Spleen (tissue), 11 donors: ENCODE results near the gene STK39. TPM values are rescaled to one million over a fixed set of nuclear protein-coding genes. Genes with fewer than 3 reads are reported as not detected.
A peak's percentile ranks its signal among the peaks of the same experiment; 100 is the strongest.

Experiments
- DNase-seq: peaks from one replicate; pipeline ENCODE4 v3.0.0-alpha.2; 2020
- H3K27ac ChIP-seq, 8 donors: fragments of 200-600 bp; sonication (generic) in 7 of 8; 1 replicate in 4 of 8; 2 replicates in 4 of 8; pipeline versions ENCODE4 v1.5.0 to v1.8.0; 2016 to 2021; ENCODE audit warnings: inconsistent platforms in 4 of 8, mild to moderate bottlenecking in 4 of 8, moderate library complexity in 1 of 8
- H3K27me3 ChIP-seq, 7 donors: fragments of 200-600 bp; sonication (generic) in 6 of 7; replicated peaks in 1 of 7; 1 replicate in 4 of 7; 2 replicates in 3 of 7; pipeline versions ENCODE4 v1.5.0 to v1.8.0; 2016 to 2021; ENCODE audit warnings: inconsistent platforms in 3 of 7, mild to moderate bottlenecking in 1 of 7
- H3K36me3 ChIP-seq, 6 donors: fragments of 200-600 bp; sonication (generic) in 5 of 6; 1 replicate in 4 of 6; 2 replicates in 2 of 6; pipeline versions ENCODE4 v1.5.0 to v1.8.0; 2016 to 2021; ENCODE audit warnings: inconsistent platforms in 2 of 6
- H3K4me1 ChIP-seq, 6 donors: fragments of 200-600 bp; sonication (generic) in 5 of 6; 1 replicate in 3 of 6; 2 replicates in 3 of 6; pipeline versions ENCODE4 v1.5.0 to v1.8.0; 2016 to 2021; ENCODE audit warnings: inconsistent platforms in 3 of 6
- H3K4me3 ChIP-seq, 8 donors: fragments of 200-600 bp; sonication (generic) in 7 of 8; 1 replicate in 4 of 8; 2 replicates in 4 of 8; pipeline versions ENCODE4 v1.5.0 to v1.8.0; 2016 to 2021; ENCODE audit warnings: inconsistent platforms in 4 of 8, mild to moderate bottlenecking in 4 of 8, moderate library complexity in 2 of 8
- H3K9me3 ChIP-seq, 8 donors: fragments of 200-600 bp; sonication (generic) in 7 of 8; 1 replicate in 4 of 8; 2 replicates in 4 of 8; pipeline versions ENCODE4 v1.5.0 to v1.8.0; 2016 to 2021; ENCODE audit warnings: inconsistent platforms in 4 of 8
- POLR2A ChIP-seq, 3 donors: fragments of 450-650 bp; IDR thresholded peaks; one replicate each; pipeline ENCODE4 v1.5.1; 2017; ENCODE audit warnings: antibody characterized with exemption in 3 of 3, mild to moderate bottlenecking in 1 of 3
- POLR2AphosphoS5 ChIP-seq, 3 donors: sonication (generic); formaldehyde crosslinking; IDR thresholded peaks; one replicate each; pipeline ENCODE4 v1.5.1; 2017; ENCODE audit warnings: antibody characterized with exemption in 3 of 3
- WGBS, 5 donors: extraction: QIAGEN DNeasy Blood & Tissue Kit in 3 of 5; methylation state at CpG; one replicate each; pipeline versions ENCODE4 v1.1.5 to v1.1.7; 2013 to 2018; 5-methylcytosine and 5-hydroxymethylcytosine counted together
- intact Hi-C: fragments of 100-400 bp; cut with DNase I; formaldehyde crosslinking; loops from one replicate; pipeline ENCODE4 v1.15.0; 2023; ENCODE audit warnings: low total_unique reads
- polyA plus RNA-seq, 3 donors: library from polyadenylated mRNA; stranded (reverse); fragments of 200-250 nt; gene quantifications; one replicate each; pipeline ENCODE4 v1.2.1, GENCODE V29; 2013
- total RNA-seq, 7 donors: library from RNA; depleted of rRNA in 3 of 7; stranded (reverse); fragments of >200 nt in 3 of 7; fragmentation: NEBNext Ultra II Directional in 4 of 7; extraction: Animal tissue kit (Norgen Biotek cat#: 25700) in 4 of 7; gene quantifications; one replicate each; pipeline versions ENCODE4 v1.1.0 to v1.2.1, GENCODE V29; 2016 to 2021
- TF ChIP-seq, protein P1 (sequence below), 11 experiments: fragments of 200-600 bp in 7 of 11; fragments of 450-650 bp in 4 of 11; sonication (generic) in 4 of 11; IDR thresholded peaks in 8 of 11; conservative IDR thresholded peaks in 3 of 11; 1 replicate in 7 of 11; 2 replicates in 4 of 11; pipeline versions ENCODE4 v1.4.0 to v1.8.0; 2016 to 2021; ENCODE audit warnings: antibody characterized with exemption in 11 of 11, inconsistent platforms in 4 of 11, mild to moderate bottlenecking in 1 of 11
- donor health status: healthy with polysubstance abuse.
- donor health status: DM: no; HTN: no; CAD: no; lungs with moderate emphysema.
- donor health status: DM: no; HTN: no; CAD: no.
- donor health status: Bipolar disorder and iron deficiency.
- donor health status: healthy.
- donor health status: DM: no; HTN: no; CAD: no.
- donor health status: DM: yes; HTN: yes; CAD: no.

The STK39 gene
- total and polyA plus RNA-seq, 10 donors, result 8.6 to 17.8 (median 11.0) TPM

DNA sequence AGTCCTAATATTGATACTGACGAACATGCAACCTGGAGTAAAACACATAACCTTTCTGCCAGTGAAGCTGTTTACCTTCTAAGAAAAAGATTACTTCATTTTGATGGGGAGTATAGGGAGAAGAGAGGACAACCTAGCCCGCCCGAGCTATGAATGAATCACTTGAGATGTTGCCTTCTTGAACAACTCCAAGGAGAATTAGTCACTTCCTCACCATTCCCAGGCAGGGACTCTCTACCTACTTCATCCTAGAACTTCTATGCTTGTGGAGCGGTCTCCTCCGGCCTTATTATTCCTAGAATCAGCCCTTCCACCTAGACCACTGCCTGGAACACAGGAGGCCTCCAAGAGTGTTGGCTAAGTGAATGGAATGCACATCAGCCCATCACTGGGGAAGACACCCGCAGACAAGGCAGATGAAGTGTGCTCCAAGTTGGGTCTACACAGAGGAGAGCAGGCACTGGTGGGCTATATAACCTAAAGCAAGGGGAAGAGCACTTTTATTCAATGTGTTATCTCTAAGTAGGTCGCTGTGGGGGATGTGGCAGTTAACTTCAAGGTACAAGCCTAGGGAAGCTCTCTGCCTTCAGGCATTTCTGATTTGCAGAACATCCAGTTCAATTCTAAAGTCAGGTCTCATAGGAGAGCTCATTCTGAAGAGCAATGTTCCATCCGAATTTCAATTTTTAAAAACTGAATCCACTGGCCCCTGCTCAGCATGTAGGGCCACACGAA, 57.4 kb downstream of the STK39 start:
- TF ChIP-seq POLR2AphosphoS5 (IDR thresholded peaks at IDR 0.05) (no peak), POLR2A (IDR thresholded peaks at IDR 0.05) (no peak)
- TF ChIP-seq, protein P1, sequence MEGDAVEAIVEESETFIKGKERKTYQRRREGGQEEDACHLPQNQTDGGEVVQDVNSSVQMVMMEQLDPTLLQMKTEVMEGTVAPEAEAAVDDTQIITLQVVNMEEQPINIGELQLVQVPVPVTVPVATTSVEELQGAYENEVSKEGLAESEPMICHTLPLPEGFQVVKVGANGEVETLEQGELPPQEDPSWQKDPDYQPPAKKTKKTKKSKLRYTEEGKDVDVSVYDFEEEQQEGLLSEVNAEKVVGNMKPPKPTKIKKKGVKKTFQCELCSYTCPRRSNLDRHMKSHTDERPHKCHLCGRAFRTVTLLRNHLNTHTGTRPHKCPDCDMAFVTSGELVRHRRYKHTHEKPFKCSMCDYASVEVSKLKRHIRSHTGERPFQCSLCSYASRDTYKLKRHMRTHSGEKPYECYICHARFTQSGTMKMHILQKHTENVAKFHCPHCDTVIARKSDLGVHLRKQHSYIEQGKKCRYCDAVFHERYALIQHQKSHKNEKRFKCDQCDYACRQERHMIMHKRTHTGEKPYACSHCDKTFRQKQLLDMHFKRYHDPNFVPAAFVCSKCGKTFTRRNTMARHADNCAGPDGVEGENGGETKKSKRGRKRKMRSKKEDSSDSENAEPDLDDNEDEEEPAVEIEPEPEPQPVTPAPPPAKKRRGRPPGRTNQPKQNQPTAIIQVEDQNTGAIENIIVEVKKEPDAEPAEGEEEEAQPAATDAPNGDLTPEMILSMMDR (IDR thresholded peaks at IDR 0.05 in 8 of 11, conservative IDR thresholded peaks at IDR 0.05 in 3 of 11), result no peak
- WGBS, 5 donors, result 88 to 96% (median 92%) methylated on average over 9 of the region's 9 CpGs
- DNase-seq, result no peak
- Histone ChIP-seq H3K4me1 (peaks cover 24 to 87% (median 48%) of the 10 kb centered on the region in 6 donors), H3K9me3 (no peaks in the 10 kb centered on the region), H3K27ac (no peak overlapping the region), H3K36me3 (no peaks in the 10 kb centered on the region), H3K4me3 (no peak overlapping the region), H3K27me3 (no peaks in the 10 kb centered on the region)
- intact Hi-C loops, result no loop called here

DNA sequence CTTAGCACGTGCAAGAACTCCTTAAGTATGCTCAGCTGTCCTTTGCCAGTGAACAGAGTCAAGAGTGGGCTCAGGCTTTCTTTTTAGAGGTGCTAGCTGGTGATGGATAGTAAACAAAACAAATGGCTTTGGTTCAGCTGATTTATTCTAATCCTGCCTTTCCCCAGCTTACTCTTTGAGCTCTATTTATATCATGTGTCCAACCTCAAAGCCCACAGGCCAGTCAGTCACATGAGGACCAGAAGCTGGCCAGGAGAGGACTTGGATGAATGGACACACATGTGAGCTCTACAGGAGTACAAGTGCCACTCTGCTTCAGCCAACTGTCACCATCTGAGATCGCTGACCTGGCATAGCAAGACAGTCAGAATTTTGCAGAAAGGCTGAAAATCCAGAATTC, 59.4 kb downstream of the STK39 start:
- WGBS, 5 donors, result 91 to 97% (median 93%) methylated on average over 2 of the region's 2 CpGs
- Histone ChIP-seq H3K4me1 (peaks cover 7 to 76% (median 28%) of the 10 kb centered on the region in 6 donors), H3K27ac (no peak overlapping the region), H3K9me3 (no peaks in the 10 kb centered on the region), H3K4me3 (no peak overlapping the region), H3K27me3 (no peaks in the 10 kb centered on the region), H3K36me3 (no peaks in the 10 kb centered on the region)
- DNase-seq, result no peak
- TF ChIP-seq POLR2AphosphoS5 (IDR thresholded peaks at IDR 0.05) (no peak), POLR2A (IDR thresholded peaks at IDR 0.05) (no peak)
- TF ChIP-seq, protein P1 (IDR thresholded peaks at IDR 0.05 in 8 of 11, conservative IDR thresholded peaks at IDR 0.05 in 3 of 11), result no peak
- intact Hi-C loops, result no loop called here

DNA sequence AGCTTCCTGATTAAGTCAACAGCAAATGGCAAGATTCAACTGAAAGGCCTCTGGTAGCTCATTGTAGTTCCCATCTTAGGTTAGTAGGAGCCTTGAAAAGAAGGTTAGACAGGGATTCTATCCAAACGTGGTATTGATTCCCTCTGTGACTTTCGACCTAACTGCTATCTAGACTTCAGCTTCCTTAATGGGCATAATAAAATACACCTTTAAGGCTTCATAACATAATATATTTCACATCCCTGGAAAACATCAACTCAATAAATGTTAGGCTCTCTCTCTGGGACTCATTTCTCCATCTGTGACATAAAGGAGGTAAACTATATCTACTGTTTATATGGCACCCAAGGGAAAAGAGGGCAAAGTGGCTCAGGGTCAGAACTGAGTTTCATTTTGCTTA, 60.9 kb downstream of the STK39 start:
- Histone ChIP-seq H3K4me3 (no peak overlapping the region), H3K27me3 (no peaks in the 10 kb centered on the region), H3K9me3 (no peaks in the 10 kb centered on the region), H3K4me1 (peaks cover 0 to 60% (median 15%) of the 10 kb centered on the region in 6 donors), H3K36me3 (peaks cover 0 to 4% (median 0%) of the 10 kb centered on the region in 6 donors), H3K27ac (no peak overlapping the region)
- 85 to 89% (median 88%) methylated on average over 2 of the region's 2 CpGs for WGBS, 5 donors
- intact Hi-C loops, result no loop called here
- TF ChIP-seq, protein P1 (IDR thresholded peaks at IDR 0.05 in 8 of 11, conservative IDR thresholded peaks at IDR 0.05 in 3 of 11), result no peak
- no peak for TF ChIP-seq POLR2A (IDR thresholded peaks at IDR 0.05)
- TF ChIP-seq POLR2AphosphoS5 (IDR thresholded peaks at IDR 0.05), result no peak
- DNase-seq, result no peak

DNA sequence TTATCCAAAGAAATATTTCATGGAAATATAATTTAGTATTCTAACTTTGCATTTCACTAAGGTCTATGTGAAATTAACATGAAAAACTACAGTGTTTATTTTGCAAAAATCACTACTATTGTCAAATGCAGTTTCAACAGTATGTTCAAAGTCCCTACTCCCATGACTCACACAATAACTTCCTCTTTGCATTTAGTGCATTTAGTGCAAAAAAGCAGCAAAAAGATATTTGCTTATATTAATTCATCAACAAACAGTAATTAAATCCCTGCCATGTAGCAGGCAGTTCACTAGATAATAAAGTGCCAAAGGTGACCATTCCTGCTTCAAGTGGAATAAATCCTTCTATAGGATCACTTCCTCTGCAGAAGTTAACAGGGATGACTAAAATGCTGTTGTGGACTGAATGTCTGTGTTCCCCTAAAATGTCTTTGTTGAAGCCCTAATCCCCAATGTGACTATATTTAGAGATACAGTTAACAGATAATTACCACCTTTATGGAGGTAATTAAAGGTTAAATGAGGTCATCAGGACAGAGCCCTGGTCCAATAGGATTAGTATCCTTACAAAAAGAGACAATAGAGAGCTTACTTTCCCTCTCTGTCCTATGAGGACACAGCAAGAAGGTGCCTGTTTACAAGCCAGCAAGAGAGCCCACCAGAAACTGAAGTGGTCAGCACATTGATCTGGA, 61.7 kb downstream of the STK39 start:
- DNase-seq, result no peak
- H3K36me3 ChIP-seq, result peaks cover 0 to 10% (median 0%) of the 10 kb centered on the region in 6 donors
- intact Hi-C loops, result no loop called here
- no peak for TF ChIP-seq POLR2AphosphoS5 (IDR thresholded peaks at IDR 0.05)
- no peak for TF ChIP-seq POLR2A (IDR thresholded peaks at IDR 0.05)
- TF ChIP-seq, protein P1 (IDR thresholded peaks at IDR 0.05 in 8 of 11, conservative IDR thresholded peaks at IDR 0.05 in 3 of 11), result no peak
- H3K27ac ChIP-seq, result peak overlapping the region in 2 of 8 donors; percentile 24 to 33
- no peaks in the 10 kb centered on the region for H3K9me3 ChIP-seq
- no peaks in the 10 kb centered on the region for H3K27me3 ChIP-seq
- peaks cover 0 to 53% (median 14%) of the 10 kb centered on the region in 6 donors for H3K4me1 ChIP-seq
- no peak overlapping the region for H3K4me3 ChIP-seq
